Adrenal gland (tissue), 12 donors: Measurements from ENCODE around the gene FAM118B. TPM values are rescaled to one million over a fixed set of nuclear protein-coding genes. Genes with fewer than 3 reads are reported as not detected.

ENCODE experiments used
- DNase-seq, 7 donors: peaks; one replicate each; pipeline ENCODE4 v3.0.0-alpha.2; 2019 to 2020
- H3K27ac ChIP-seq, 5 donors: fragments of 200-600 bp; sonication (generic) in 4 of 5; 1 replicate in 3 of 5; 2 replicates in 2 of 5; pipeline versions ENCODE4 v1.5.1 to v1.8.0; 2016 to 2020; ENCODE audit warnings: mild to moderate bottlenecking in 1 of 5
- H3K27me3 ChIP-seq: fragments of 200-600 bp; 2 replicates; pipeline ENCODE4 v1.8.0; 2021
- H3K36me3 ChIP-seq, 2 donors: fragments of 200-600 bp; replicated peaks in 1 of 2; 1 replicate in 1 of 2; 2 replicates in 1 of 2; pipeline versions ENCODE4 v1.5.1 to v1.8.0; 2018 to 2022
- H3K4me1 ChIP-seq, 2 donors: fragments of 200-600 bp; replicated peaks in 1 of 2; 1 replicate in 1 of 2; 2 replicates in 1 of 2; pipeline versions ENCODE4 v1.5.1 to v1.8.0; 2018 to 2021
- H3K4me3 ChIP-seq, 4 donors: fragments of 200-600 bp; sonication (generic) in 3 of 4; one replicate each; pipeline ENCODE4 v1.5.1; 2016 to 2018
- H3K9me3 ChIP-seq, 3 donors: fragments of 200-600 bp; sonication (generic) in 1 of 3; replicated peaks in 1 of 3; 1 replicate in 2 of 3; 2 replicates in 1 of 3; pipeline versions ENCODE4 v1.5.1 to v1.8.0; 2016 to 2021
- POLR2A ChIP-seq, 2 donors: fragments of 450-650 bp; IDR thresholded peaks; one replicate each; pipeline ENCODE4 v1.6.1; 2017; ENCODE audit warnings: antibody characterized with exemption in 2 of 2, mild to moderate bottlenecking in 2 of 2, moderate library complexity in 1 of 2
- WGBS, 4 donors: extraction: QIAGEN DNeasy Blood & Tissue Kit in 2 of 4; methylation state at CpG; one replicate each; pipeline versions ENCODE4 v1.1.5 to v1.1.7; 2013 to 2017; 5-methylcytosine and 5-hydroxymethylcytosine counted together
- intact Hi-C, 2 donors: fragments of 100-400 bp; cut with DNase I; formaldehyde crosslinking; loops; one replicate each; pipeline versions ENCODE4 v1.14.1 to v1.15.0; 2022 to 2023
- polyA plus RNA-seq, 3 donors: library from polyadenylated mRNA; stranded (reverse); fragments of 200-250 nt in 2 of 3; fragments of 350-450 nt in 1 of 3; fragmentation: Illumina TruSeq in 1 of 3; extraction: RNeasy Lipid Tissue Mini Kit (QIAGEN cat#74804) in 1 of 3; gene quantifications; one replicate each; pipeline ENCODE4 v1.2.3, GENCODE V29; 2013 to 2014
- total RNA-seq, 9 donors: library from RNA; depleted of rRNA in 4 of 9; stranded (reverse); fragments of >200 nt in 4 of 9; fragments of 120-200 nt in 1 of 9; fragmentation: NEBNext Ultra II Directional in 1 of 9; extraction: Animal tissue kit (Norgen Biotek cat#: 25700) in 1 of 9; gene quantifications; one replicate each; pipeline versions ENCODE4 v1.1.0 to v1.2.4, GENCODE V29; 2013 to 2023
- TF ChIP-seq, protein P1 (sequence below), 6 experiments: fragments of 450-650 bp in 4 of 6; fragments of 200-600 bp in 2 of 6; sonication (generic) in 1 of 6; IDR thresholded peaks; 1 replicate in 5 of 6; 2 replicates in 1 of 6; pipeline versions ENCODE4 v1.5.1 to v1.8.0; 2016 to 2021; ENCODE audit warnings: antibody characterized with exemption in 6 of 6, mild to moderate bottlenecking in 2 of 6, moderate library complexity in 1 of 6
- donor health status: healthy with polysubstance abuse.
- donor health status: Bipolar disorder and iron deficiency.
- donor health status: DM: yes; HTN: yes; CAD: no.
- donor health status: DM: no; HTN: no; CAD: no.
- donor health status: DM: no; HTN: no; CAD: no.
- donor health status: DM: yes; HTN: yes; CAD: no.

FAM118B gene
- total and polyA plus RNA-seq, 12 donors: 5.8 to 26.6 (median 16.6) TPM

DNA sequence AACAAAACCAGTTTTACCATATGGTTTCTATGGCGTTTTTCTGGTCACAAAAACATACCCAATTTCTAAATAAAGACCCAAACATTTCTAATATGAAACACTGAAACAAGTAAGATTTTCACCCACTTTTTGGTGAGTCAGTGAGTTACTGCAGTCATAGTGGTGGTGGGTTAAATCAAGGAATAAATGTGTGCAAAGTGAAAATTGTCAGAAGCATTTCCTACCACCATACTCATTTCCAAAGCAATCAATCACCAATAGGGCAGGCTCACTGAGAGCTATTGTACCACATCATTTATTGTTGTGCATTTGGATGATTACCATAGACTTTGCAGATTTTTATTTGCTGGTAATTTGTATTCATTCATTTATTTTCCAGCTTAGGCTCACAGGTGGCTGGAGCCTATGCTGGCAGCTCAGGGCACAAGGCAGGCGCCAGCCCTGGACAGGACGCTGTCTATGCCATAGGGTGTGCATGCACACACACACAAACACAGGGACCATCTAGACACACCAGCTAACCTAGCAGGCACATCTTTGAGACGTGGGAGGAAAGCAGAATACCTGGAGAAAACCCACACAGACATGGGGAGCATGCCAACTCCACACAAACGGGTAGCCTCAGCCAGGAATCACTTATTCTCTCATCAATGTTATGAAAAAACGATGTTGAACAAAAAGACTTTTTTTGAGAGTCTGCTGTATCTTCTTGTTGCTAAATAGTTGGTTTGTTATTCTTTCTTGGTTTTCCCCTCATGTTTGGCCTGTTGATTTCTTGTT lies 5.1 kb downstream of the FAM118B start:
- no peaks in the 10 kb centered on the region for H3K9me3 ChIP-seq
- intact Hi-C loops: loop anchor here in 1 of 2 donors (10.0 kb wide), 1 partner anchor 48 kb away; the partner anchor contains the start of genes FOXRED1 and SRPRA
- H3K4me3 ChIP-seq: no peak overlapping the region
- no peak for DNase-seq
- no peaks in the 10 kb centered on the region for H3K27me3 ChIP-seq
- H3K27ac ChIP-seq: no peak overlapping the region
- TF ChIP-seq, protein P1, sequence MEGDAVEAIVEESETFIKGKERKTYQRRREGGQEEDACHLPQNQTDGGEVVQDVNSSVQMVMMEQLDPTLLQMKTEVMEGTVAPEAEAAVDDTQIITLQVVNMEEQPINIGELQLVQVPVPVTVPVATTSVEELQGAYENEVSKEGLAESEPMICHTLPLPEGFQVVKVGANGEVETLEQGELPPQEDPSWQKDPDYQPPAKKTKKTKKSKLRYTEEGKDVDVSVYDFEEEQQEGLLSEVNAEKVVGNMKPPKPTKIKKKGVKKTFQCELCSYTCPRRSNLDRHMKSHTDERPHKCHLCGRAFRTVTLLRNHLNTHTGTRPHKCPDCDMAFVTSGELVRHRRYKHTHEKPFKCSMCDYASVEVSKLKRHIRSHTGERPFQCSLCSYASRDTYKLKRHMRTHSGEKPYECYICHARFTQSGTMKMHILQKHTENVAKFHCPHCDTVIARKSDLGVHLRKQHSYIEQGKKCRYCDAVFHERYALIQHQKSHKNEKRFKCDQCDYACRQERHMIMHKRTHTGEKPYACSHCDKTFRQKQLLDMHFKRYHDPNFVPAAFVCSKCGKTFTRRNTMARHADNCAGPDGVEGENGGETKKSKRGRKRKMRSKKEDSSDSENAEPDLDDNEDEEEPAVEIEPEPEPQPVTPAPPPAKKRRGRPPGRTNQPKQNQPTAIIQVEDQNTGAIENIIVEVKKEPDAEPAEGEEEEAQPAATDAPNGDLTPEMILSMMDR (IDR thresholded peaks at IDR 0.05): no peak
- TF ChIP-seq POLR2A (IDR thresholded peaks at IDR 0.05): no peak
- no peaks in the 10 kb centered on the region for H3K36me3 ChIP-seq
- WGBS, 4 donors: 82 to 90% (median 87%) methylated on average over 6 of the region's 6 CpGs
- peaks cover 0 to 21% of the 10 kb centered on the region in 2 donors for H3K4me1 ChIP-seq

DNA sequence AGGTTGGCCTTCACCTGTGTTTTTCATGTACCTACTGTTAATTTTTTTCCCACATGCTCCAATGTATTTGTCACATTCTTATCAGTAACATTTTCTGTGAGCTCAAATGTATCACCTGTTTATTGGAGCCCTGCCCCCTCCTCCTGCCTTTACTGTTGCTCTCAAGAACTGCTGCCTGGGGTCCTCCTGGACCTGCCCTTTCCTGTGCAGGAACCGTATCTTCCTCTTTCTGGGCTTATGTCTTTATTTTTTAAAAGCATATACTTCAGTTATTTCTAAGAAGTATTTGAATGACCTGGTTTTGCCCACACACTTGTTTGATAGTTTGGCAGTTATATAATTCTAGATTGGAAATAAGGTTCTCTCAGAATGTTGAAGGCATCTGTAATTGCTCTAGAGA lies 5.9 kb downstream of the FAM118B start:
- WGBS, 4 donors: 62 to 82% (median 78%) methylated on average over 1 of the region's 1 CpG

DNA sequence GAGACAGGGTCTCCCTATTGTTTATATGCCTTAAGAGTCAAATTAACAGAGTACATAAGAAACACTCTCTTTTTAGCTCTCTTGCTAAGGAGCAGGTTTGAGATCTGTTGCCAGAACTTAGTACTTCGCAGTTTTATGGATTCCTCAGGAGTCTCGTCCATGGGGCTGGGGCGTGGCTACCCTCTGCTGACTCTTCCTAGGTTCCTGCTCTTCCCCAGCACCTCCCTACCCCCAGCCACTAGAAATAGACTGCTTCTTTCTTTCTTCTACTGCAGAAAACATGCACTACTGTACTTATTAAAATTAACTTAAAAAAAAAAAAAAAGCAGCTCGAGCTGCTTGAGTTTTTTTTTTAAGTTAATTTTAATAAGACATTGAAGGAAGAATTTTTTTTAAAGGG lies 8.0 kb downstream of the FAM118B start:
- Histone ChIP-seq H3K9me3 (no peaks in the 10 kb centered on the region), H3K4me3 (no peak overlapping the region), H3K27ac (no peak overlapping the region), H3K4me1 (peaks cover 0 to 7% of the 10 kb centered on the region in 2 donors), H3K36me3 (no peaks in the 10 kb centered on the region), H3K27me3 (no peaks in the 10 kb centered on the region)
- intact Hi-C loops: loop anchor here in 1 of 2 donors (10.0 kb wide), 1 partner anchor 45 kb away; the partner anchor contains the start of genes FOXRED1 and SRPRA
- WGBS, 4 donors: 59 to 65% (median 61%) methylated on average over 4 of the region's 4 CpGs
- DNase-seq: no peak
- no peak for TF ChIP-seq POLR2A (IDR thresholded peaks at IDR 0.05)
- TF ChIP-seq, protein P1 (IDR thresholded peaks at IDR 0.05): no peak

More for the DNA sequence above, 5.9 kb downstream of the FAM118B start:
- H3K9me3 ChIP-seq: no peaks in the 10 kb centered on the region
- no peaks in the 10 kb centered on the region for H3K27me3 ChIP-seq
- H3K4me1 ChIP-seq: peaks cover 0 to 18% of the 10 kb centered on the region in 2 donors
- H3K4me3 ChIP-seq: no peak overlapping the region
- no peak overlapping the region for H3K27ac ChIP-seq
- TF ChIP-seq, protein P1 (IDR thresholded peaks at IDR 0.05): no peak
- no peak for TF ChIP-seq POLR2A (IDR thresholded peaks at IDR 0.05)
- no peak for DNase-seq
- H3K36me3 ChIP-seq: no peaks in the 10 kb centered on the region
- intact Hi-C loops: loop anchor here in 1 of 2 donors (10.0 kb wide), 1 partner anchor 47 kb away; the partner anchor contains the start of genes FOXRED1 and SRPRA

DNA sequence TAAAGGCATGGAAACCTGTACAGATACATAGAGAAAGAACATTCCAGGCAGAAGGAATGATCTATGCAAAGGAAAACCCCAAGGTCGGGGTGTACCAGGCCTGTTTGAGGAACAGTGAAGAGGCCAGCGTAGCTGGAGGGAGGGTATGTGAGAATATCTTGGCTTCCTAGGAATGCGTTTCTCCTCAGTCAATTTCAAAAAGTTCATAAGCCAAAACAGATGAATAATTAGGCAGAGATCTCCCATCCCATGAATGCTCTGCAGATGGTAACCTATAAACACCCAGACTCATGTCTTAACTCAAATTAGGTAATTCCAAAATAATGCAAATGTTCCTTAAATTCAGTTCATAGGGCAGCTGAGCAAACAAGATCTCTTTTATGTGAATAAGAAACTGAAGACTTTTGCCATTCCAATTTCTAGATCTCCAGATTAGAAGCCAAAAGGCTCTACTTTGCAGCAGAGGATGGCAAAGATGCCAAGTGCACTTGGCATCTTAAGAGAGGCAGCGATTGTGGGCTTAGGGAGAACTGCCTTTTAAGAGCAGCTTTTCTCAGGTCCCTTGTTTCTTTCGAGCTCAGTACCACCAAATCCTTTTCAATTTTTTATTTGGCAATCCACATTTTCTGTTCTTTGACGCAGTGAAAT lies 13.2 kb downstream of the FAM118B start:
- no peaks in the 10 kb centered on the region for H3K27me3 ChIP-seq
- intact Hi-C loops: no loop called here
- no peaks in the 10 kb centered on the region for H3K9me3 ChIP-seq
- H3K36me3 ChIP-seq: peaks cover 0 to 2% of the 10 kb centered on the region in 2 donors
- TF ChIP-seq, protein P1 (IDR thresholded peaks at IDR 0.05): no peak
- no peak for TF ChIP-seq POLR2A (IDR thresholded peaks at IDR 0.05)
- no peak overlapping the region for H3K27ac ChIP-seq
- H3K4me1 ChIP-seq: no peaks in the 10 kb centered on the region
- 91 to 95% (median 93%) methylated on average over 6 of the region's 6 CpGs for WGBS, 4 donors
- no peak overlapping the region for H3K4me3 ChIP-seq
- DNase-seq: no peak
